ENCODE measurements around the gene CALN1.

DNA sequence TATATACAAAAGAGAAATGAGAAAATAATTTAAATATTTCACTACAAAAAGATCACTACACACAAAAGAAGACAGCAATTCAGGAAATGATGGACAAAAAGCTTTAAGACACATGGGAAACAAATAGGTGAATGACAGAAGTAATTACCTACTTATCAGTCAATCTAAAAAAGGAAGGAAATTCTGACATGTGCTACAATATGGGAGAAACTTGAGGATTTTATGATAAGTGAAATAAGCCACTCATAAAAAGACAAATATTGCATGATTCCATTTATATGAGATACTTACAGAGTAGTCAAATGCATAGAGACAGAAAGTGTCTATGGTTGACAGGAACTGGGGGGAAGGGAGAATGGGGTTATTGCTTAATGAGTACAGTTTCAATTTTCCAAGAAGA, 339.2 kb downstream of the CALN1 start:
- TF ChIP-seq, protein P1, sequence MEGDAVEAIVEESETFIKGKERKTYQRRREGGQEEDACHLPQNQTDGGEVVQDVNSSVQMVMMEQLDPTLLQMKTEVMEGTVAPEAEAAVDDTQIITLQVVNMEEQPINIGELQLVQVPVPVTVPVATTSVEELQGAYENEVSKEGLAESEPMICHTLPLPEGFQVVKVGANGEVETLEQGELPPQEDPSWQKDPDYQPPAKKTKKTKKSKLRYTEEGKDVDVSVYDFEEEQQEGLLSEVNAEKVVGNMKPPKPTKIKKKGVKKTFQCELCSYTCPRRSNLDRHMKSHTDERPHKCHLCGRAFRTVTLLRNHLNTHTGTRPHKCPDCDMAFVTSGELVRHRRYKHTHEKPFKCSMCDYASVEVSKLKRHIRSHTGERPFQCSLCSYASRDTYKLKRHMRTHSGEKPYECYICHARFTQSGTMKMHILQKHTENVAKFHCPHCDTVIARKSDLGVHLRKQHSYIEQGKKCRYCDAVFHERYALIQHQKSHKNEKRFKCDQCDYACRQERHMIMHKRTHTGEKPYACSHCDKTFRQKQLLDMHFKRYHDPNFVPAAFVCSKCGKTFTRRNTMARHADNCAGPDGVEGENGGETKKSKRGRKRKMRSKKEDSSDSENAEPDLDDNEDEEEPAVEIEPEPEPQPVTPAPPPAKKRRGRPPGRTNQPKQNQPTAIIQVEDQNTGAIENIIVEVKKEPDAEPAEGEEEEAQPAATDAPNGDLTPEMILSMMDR (IDR thresholded peaks at IDR 0.05; ENCODE audit: low read length), result no peak
- TF ChIP-seq EZH2 (IDR thresholded peaks at IDR 0.05; ENCODE audit: borderline replicate concordance, low read length), result no peak
